Liver (tissue), 9 donors: Measurements from ENCODE around the gene WAC. TPM values are rescaled to one million over a fixed set of nuclear protein-coding genes. Genes with fewer than 3 reads are reported as not detected.

Source experiments
- DNase-seq: peaks from one replicate; pipeline ENCODE4 v3.0.0-alpha.2; 2017; ENCODE audit warnings: low spot score
- H3K27ac ChIP-seq, 2 donors: one replicate each; pipeline ENCODE4 v1.7.0; 2013; ENCODE audit warnings: inconsistent platforms in 2 of 2, low read length in 2 of 2, control low read depth in 1 of 2, low read depth in 1 of 2, mild to moderate bottlenecking in 1 of 2
- H3K27me3 ChIP-seq, 4 donors: one replicate each; pipeline versions ENCODE4 v1.6.1 to v1.7.0; 2013; ENCODE audit warnings: low read length in 3 of 4, inconsistent platforms in 1 of 4, mild to moderate bottlenecking in 1 of 4, moderate library complexity in 1 of 4; ENCODE audit not compliant: control insufficient read depth in 4 of 4, insufficient read depth in 4 of 4
- H3K36me3 ChIP-seq, 4 donors: one replicate each; pipeline versions ENCODE4 v1.6.1 to v1.7.0; 2013; ENCODE audit warnings: low read length in 3 of 4, mild to moderate bottlenecking in 3 of 4, low read depth in 1 of 4, moderate library complexity in 1 of 4; ENCODE audit not compliant: control insufficient read depth in 4 of 4, insufficient read depth in 3 of 4
- H3K4me1 ChIP-seq, 4 donors: one replicate each; pipeline versions ENCODE4 v1.6.1 to v1.7.0; 2013; ENCODE audit warnings: low read length in 3 of 4, mild to moderate bottlenecking in 3 of 4, moderate library complexity in 1 of 4; ENCODE audit not compliant: control insufficient read depth in 4 of 4, insufficient read depth in 4 of 4
- H3K4me3 ChIP-seq, 3 donors: one replicate each; pipeline versions ENCODE4 v1.6.1 to v1.7.0; 2013; ENCODE audit warnings: low read length in 3 of 3, control low read depth in 1 of 3, low read depth in 1 of 3, mild to moderate bottlenecking in 1 of 3
- H3K9ac ChIP-seq, 2 donors: one replicate each; pipeline ENCODE4 v1.7.0; 2013; ENCODE audit warnings: low read length in 2 of 2, mild to moderate bottlenecking in 2 of 2, moderate library complexity in 2 of 2, control low read depth in 1 of 2, low read depth in 1 of 2
- H3K9me3 ChIP-seq, 4 donors: one replicate each; pipeline versions ENCODE4 v1.6.1 to v1.7.0; 2013; ENCODE audit warnings: low read length in 3 of 4; ENCODE audit not compliant: control insufficient read depth in 4 of 4
- EGR1 ChIP-seq, 2 donors: IDR thresholded peaks; 2 replicates each; pipeline ENCODE4 v1.6.1; 2016 to 2018; ENCODE audit warnings: antibody characterized with exemption in 2 of 2, low read depth in 2 of 2
- FOXA1 ChIP-seq: IDR thresholded peaks from 2 replicates; pipeline ENCODE4 v1.6.1; 2016; ENCODE audit warnings: antibody characterized with exemption
- FOXA2 ChIP-seq: IDR thresholded peaks from 2 replicates; pipeline ENCODE4 v1.6.1; 2016; ENCODE audit warnings: antibody characterized with exemption
- GABPA ChIP-seq, 2 donors: IDR thresholded peaks in 1 of 2; conservative IDR thresholded peaks in 1 of 2; 2 replicates each; pipeline ENCODE4 v1.6.1; 2016; ENCODE audit warnings: antibody characterized with exemption in 2 of 2, mild to moderate bottlenecking in 1 of 2, moderate library complexity in 1 of 2
- HNF4A ChIP-seq, 2 donors: conservative IDR thresholded peaks; 2 replicates each; pipeline ENCODE4 v1.6.1; 2016; ENCODE audit warnings: antibody characterized with exemption in 2 of 2, mild to moderate bottlenecking in 2 of 2
- HNF4G ChIP-seq: IDR thresholded peaks from 2 replicates; pipeline ENCODE4 v1.6.1; 2016; ENCODE audit warnings: antibody characterized with exemption
- JUND ChIP-seq, 2 donors: IDR thresholded peaks; 2 replicates each; pipeline ENCODE4 v1.6.1; 2016; ENCODE audit warnings: antibody characterized with exemption in 2 of 2
- NR2F2 ChIP-seq: IDR thresholded peaks from 2 replicates; pipeline ENCODE4 v1.6.1; 2016; ENCODE audit warnings: antibody characterized with exemption
- RAD21 ChIP-seq, 2 donors: IDR thresholded peaks; 2 replicates each; pipeline ENCODE4 v1.6.1; 2016; ENCODE audit warnings: antibody characterized with exemption in 2 of 2, mild to moderate bottlenecking in 2 of 2
- RXRA ChIP-seq, 2 donors: IDR thresholded peaks; 2 replicates each; pipeline ENCODE4 v1.6.1; 2017 to 2018; ENCODE audit warnings: antibody characterized with exemption in 2 of 2, mild to moderate bottlenecking in 1 of 2
- SP1 ChIP-seq: IDR thresholded peaks from 2 replicates; pipeline ENCODE4 v1.6.1; 2018; ENCODE audit warnings: antibody characterized with exemption, mild to moderate bottlenecking
- TAF1 ChIP-seq: conservative IDR thresholded peaks from 2 replicates; pipeline ENCODE4 v1.6.1; 2016; ENCODE audit warnings: antibody characterized with exemption, mild to moderate bottlenecking
- YY1 ChIP-seq: IDR thresholded peaks from 2 replicates; pipeline ENCODE4 v1.6.1; 2016; ENCODE audit warnings: antibody characterized with exemption, mild to moderate bottlenecking
- WGBS: extraction: QIAGEN DNeasy Blood & Tissue Kit; methylation state at CpG from one replicate; pipeline ENCODE4 v1.1.7; 2013; 5-methylcytosine and 5-hydroxymethylcytosine counted together
- polyA plus RNA-seq, 2 donors: library from polyadenylated mRNA; stranded (reverse) in 1 of 2; unstranded in 1 of 2; fragments of 200-250 nt in 1 of 2; fragments of >200 nt in 1 of 2; fragmentation: Nextera tagmentation in 1 of 2; extraction: Ambion mirVana in 1 of 2; gene quantifications; one replicate each; pipeline versions ENCODE4 v1.2.1 to v1.2.3, GENCODE V29; 2013 to 2015
- total RNA-seq, 2 donors: library from RNA; depleted of rRNA; stranded (reverse); fragments of >200 nt; gene quantifications; one replicate each; pipeline ENCODE4 v1.2.3, GENCODE V29; 2014
- TF ChIP-seq, protein P1 (sequence below): IDR thresholded peaks from 2 replicates; pipeline ENCODE4 v1.6.1; 2016; ENCODE audit warnings: antibody characterized with exemption, mild to moderate bottlenecking
- TF ChIP-seq, protein P2 (sequence below): IDR thresholded peaks from 2 replicates; pipeline ENCODE4 v1.6.1; 2016; ENCODE audit warnings: antibody characterized with exemption
- TF ChIP-seq, protein P3 (sequence below): IDR thresholded peaks from 2 replicates; pipeline ENCODE4 v1.6.1; 2016; ENCODE audit warnings: antibody characterized with exemption
- TF ChIP-seq, protein P4 (sequence below): IDR thresholded peaks from 2 replicates; pipeline ENCODE4 v1.6.1; 2016; ENCODE audit warnings: antibody characterized with exemption
- donor health status: healthy.
- donor health status: healthy.
- donor health status: healthy.
- donor health status: healthy.
- donor health status: healthy.

The WAC gene
- total and polyA plus RNA-seq, 4 donors, result 20.2 to 48.7 (median 32.0) TPM

DNA sequence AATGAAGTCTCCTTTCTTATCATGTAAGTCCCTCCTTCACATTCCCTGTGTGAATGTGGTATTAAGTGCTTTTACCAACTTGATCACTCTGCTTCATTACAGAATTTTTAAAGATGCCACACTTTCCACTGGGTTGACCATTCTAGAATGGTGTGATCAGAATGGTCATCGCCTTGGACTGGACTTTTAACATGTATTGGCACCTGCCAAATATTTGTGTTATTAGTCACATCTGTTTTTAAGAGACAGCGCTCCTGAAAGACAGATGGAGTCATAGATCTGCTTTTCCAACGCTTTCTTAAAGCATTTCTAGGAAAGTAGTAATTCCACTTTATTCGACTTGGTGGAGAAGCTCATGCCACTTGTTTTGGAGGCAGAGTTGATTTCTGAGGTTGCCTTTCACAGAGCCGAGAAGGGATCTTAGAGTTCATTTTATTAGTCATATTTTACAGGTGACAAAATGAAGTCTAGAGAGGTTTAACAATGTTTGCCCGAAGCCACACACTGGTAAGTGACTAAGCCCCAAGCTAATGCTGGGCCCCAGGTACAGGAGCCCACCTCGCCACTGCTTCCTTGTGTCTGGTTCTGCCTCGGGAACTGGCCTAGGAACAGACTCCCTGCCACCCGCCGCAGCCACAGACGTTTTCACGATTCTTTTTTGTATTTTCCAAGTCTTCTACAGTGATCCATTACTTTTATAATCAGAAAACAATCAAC, 134.0 kb downstream of the WAC start:
- no peak overlapping the region for H3K27ac ChIP-seq
- TF ChIP-seq, protein P1, sequence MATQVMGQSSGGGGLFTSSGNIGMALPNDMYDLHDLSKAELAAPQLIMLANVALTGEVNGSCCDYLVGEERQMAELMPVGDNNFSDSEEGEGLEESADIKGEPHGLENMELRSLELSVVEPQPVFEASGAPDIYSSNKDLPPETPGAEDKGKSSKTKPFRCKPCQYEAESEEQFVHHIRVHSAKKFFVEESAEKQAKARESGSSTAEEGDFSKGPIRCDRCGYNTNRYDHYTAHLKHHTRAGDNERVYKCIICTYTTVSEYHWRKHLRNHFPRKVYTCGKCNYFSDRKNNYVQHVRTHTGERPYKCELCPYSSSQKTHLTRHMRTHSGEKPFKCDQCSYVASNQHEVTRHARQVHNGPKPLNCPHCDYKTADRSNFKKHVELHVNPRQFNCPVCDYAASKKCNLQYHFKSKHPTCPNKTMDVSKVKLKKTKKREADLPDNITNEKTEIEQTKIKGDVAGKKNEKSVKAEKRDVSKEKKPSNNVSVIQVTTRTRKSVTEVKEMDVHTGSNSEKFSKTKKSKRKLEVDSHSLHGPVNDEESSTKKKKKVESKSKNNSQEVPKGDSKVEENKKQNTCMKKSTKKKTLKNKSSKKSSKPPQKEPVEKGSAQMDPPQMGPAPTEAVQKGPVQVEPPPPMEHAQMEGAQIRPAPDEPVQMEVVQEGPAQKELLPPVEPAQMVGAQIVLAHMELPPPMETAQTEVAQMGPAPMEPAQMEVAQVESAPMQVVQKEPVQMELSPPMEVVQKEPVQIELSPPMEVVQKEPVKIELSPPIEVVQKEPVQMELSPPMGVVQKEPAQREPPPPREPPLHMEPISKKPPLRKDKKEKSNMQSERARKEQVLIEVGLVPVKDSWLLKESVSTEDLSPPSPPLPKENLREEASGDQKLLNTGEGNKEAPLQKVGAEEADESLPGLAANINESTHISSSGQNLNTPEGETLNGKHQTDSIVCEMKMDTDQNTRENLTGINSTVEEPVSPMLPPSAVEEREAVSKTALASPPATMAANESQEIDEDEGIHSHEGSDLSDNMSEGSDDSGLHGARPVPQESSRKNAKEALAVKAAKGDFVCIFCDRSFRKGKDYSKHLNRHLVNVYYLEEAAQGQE, result no peak
- TF ChIP-seq JUND (IDR thresholded peaks at IDR 0.05) (no peak), GABPA (IDR thresholded peaks at IDR 0.05 in 1 of 2, conservative IDR thresholded peaks at IDR 0.05 in 1 of 2) (no peak)
- peaks cover 5 to 15% (median 9%) of the 10 kb centered on the region in 4 donors for H3K4me1 ChIP-seq
- H3K36me3 ChIP-seq, result no peaks in the 10 kb centered on the region
- no peak overlapping the region for H3K4me3 ChIP-seq
- H3K9ac ChIP-seq, result no peak overlapping the region
- DNase-seq, result no peak
- no peaks in the 10 kb centered on the region for H3K9me3 ChIP-seq
- peaks cover 0 to 5% (median under 1%) of the 10 kb centered on the region in 4 donors for H3K27me3 ChIP-seq
- 91% methylated on average over 12 of the region's 12 CpGs for WGBS

DNA sequence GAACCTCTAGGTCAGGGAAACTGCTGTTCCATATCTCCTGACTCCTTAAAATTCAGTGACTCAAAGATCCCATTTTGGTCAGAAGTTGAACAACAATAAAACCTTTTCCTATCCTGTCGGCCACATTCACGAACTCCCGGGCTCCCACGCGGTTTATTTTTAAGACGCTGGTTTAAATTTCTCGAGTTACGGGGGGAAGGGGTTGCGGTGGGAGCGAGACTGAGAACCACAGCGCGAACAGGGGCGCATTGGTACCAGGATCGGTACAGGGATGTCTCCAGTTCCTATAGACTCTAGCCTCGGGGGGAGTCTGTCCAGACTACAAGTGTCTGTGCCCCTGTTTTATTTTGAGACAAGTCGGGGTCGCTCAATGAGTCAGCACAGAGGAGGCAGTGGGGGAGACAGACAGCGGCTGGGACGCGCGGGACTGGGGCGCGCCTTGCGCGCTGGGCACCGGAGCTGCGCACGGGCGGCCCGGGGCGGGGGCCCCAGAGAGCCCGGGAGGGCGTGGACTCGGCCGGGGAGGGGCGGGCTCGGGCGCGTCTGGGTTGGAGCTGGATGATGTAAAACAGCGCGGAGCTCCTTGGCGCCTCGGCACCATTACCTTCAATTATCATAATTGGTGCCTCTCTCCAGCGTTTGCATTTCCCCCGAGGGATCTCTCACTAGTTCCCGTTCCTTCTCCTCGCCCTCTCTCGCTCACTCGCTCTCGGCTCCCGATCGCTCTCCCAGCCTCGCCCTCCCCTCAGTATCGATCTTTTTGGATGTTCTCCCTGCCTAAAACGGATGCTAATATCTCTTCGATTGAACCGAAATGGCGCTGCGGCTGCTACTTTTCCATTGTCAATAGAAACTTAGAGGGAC, 135.7 kb downstream of the WAC start:
- no peak for TF ChIP-seq RAD21 (IDR thresholded peaks at IDR 0.05)
- TF ChIP-seq, protein P2, sequence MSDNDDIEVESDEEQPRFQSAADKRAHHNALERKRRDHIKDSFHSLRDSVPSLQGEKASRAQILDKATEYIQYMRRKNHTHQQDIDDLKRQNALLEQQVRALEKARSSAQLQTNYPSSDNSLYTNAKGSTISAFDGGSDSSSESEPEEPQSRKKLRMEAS, result no peak
- TF ChIP-seq NR2F2, result no peak
- TF ChIP-seq FOXA1, result no peak
- TF ChIP-seq JUND (IDR thresholded peaks at IDR 0.05), result no peak
- TF ChIP-seq, protein P3, sequence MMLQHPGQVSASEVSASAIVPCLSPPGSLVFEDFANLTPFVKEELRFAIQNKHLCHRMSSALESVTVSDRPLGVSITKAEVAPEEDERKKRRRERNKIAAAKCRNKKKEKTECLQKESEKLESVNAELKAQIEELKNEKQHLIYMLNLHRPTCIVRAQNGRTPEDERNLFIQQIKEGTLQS, result no peak
- no peak for TF ChIP-seq HNF4G
- no peak for TF ChIP-seq FOXA2
- TF ChIP-seq TAF1, result no peak
- TF ChIP-seq EGR1 (IDR thresholded peaks at IDR 0.05; ENCODE audit: low read depth in 2 of 2), result no peak
- no peak for TF ChIP-seq SP1
- TF ChIP-seq, protein P1, result no peak
- no peak for TF ChIP-seq RXRA (IDR thresholded peaks at IDR 0.05)
- TF ChIP-seq YY1, result no peak
- no peak for TF ChIP-seq HNF4A (conservative IDR thresholded peaks at IDR 0.05)
- TF ChIP-seq, protein P4, sequence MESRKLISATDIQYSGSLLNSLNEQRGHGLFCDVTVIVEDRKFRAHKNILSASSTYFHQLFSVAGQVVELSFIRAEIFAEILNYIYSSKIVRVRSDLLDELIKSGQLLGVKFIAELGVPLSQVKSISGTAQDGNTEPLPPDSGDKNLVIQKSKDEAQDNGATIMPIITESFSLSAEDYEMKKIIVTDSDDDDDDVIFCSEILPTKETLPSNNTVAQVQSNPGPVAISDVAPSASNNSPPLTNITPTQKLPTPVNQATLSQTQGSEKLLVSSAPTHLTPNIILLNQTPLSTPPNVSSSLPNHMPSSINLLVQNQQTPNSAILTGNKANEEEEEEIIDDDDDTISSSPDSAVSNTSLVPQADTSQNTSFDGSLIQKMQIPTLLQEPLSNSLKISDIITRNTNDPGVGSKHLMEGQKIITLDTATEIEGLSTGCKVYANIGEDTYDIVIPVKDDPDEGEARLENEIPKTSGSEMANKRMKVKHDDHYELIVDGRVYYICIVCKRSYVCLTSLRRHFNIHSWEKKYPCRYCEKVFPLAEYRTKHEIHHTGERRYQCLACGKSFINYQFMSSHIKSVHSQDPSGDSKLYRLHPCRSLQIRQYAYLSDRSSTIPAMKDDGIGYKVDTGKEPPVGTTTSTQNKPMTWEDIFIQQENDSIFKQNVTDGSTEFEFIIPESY, result no peak
- H3K27me3 ChIP-seq, result peaks cover 0 to 5% (median 2%) of the 10 kb centered on the region in 4 donors
- DNase-seq, result peak; percentile 61
- no peaks in the 10 kb centered on the region for H3K9me3 ChIP-seq
- H3K9ac ChIP-seq, result no peak overlapping the region
- H3K27ac ChIP-seq, result no peak overlapping the region
- WGBS, result 3% methylated on average over 59 of the region's 59 CpGs
- peaks cover 5 to 15% (median 9%) of the 10 kb centered on the region in 4 donors for H3K4me1 ChIP-seq
- H3K36me3 ChIP-seq, result no peaks in the 10 kb centered on the region
- peak overlapping the region in 2 of 3 donors; percentile 46 to 49 for H3K4me3 ChIP-seq
